H9 (cell line): ENCODE data around the gene FASTKD3. TPM values are rescaled to one million over a fixed set of nuclear protein-coding genes. Genes with fewer than 3 reads are reported as not detected.

ENCODE experiments used
- DNase-seq: peaks from one replicate; pipeline ENCODE4 v3.0.0-alpha.2; 2017
- H2AFZ ChIP-seq: one replicate; pipeline ENCODE4 v1.6.1; 2013; ENCODE audit warnings: mild to moderate bottlenecking, low read length, control low read depth, moderate library complexity
- H2AK5ac ChIP-seq: 2 replicates; pipeline ENCODE4 v1.6.1; 2013; ENCODE audit warnings: low read length, control low read depth, mixed read lengths; ENCODE audit not compliant: insufficient read length
- H2BK120ac ChIP-seq: one replicate; pipeline ENCODE4 v1.6.1; 2013; ENCODE audit warnings: low read depth, mild to moderate bottlenecking, low read length, control low read depth, inconsistent platforms; ENCODE audit not compliant: poor library complexity, severe bottlenecking
- H2BK12ac ChIP-seq: 2 replicates; pipeline ENCODE4 v1.6.1; 2013; ENCODE audit warnings: low read length, control low read depth, mixed read lengths, low read depth; ENCODE audit not compliant: insufficient read length
- H2BK15ac ChIP-seq: 2 replicates; pipeline ENCODE4 v1.6.1; 2013; ENCODE audit warnings: low read depth, low read length, control low read depth
- H2BK20ac ChIP-seq: one replicate; pipeline ENCODE4 v1.6.1; 2013; ENCODE audit warnings: low read depth, mild to moderate bottlenecking, low read length, control low read depth, inconsistent platforms; ENCODE audit not compliant: poor library complexity, severe bottlenecking
- H2BK5ac ChIP-seq: 2 replicates; pipeline ENCODE4 v1.6.1; 2013; ENCODE audit warnings: low read length, control low read depth, mixed read lengths; ENCODE audit not compliant: insufficient read length
- H3K14ac ChIP-seq: 2 replicates; pipeline ENCODE4 v1.6.1; 2013; ENCODE audit warnings: low read length, control low read depth; ENCODE audit not compliant: insufficient read depth
- H3K18ac ChIP-seq: 2 replicates; pipeline ENCODE4 v1.6.1; 2013; ENCODE audit warnings: low read depth, mild to moderate bottlenecking, mixed read lengths, low read length, control low read depth; ENCODE audit not compliant: insufficient read length
- H3K23ac ChIP-seq: 2 replicates; pipeline ENCODE4 v1.6.1; 2013; ENCODE audit warnings: low read length, control low read depth, mixed read lengths, low read depth; ENCODE audit not compliant: insufficient read length
- H3K23me2 ChIP-seq: 2 replicates; pipeline ENCODE4 v1.6.1; 2013; ENCODE audit warnings: low read depth, mild to moderate bottlenecking, mixed read lengths, low read length, control low read depth; ENCODE audit not compliant: insufficient read length, poor library complexity, severe bottlenecking
- H3K27ac ChIP-seq: 2 replicates; pipeline ENCODE4 v1.5.1; 2013; ENCODE audit warnings: low read length, control low read depth, mixed read lengths, low read depth; ENCODE audit not compliant: insufficient read length
- H3K27me3 ChIP-seq: 2 replicates; pipeline ENCODE4 v1.6.1; 2013; ENCODE audit warnings: low read length, control low read depth, inconsistent platforms; ENCODE audit not compliant: insufficient read depth
- H3K4ac ChIP-seq: 2 replicates; pipeline ENCODE4 v1.6.1; 2013; ENCODE audit warnings: low read depth, mild to moderate bottlenecking, control low read depth, inconsistent platforms, low read length, moderate library complexity
- H3K4me1 ChIP-seq: 2 replicates; pipeline ENCODE4 v1.6.1; 2013; ENCODE audit warnings: low read length, control low read depth, inconsistent platforms; ENCODE audit not compliant: insufficient read depth
- H3K4me2 ChIP-seq: 2 replicates; pipeline ENCODE4 v1.6.1; 2013; ENCODE audit warnings: low read length, control low read depth, mixed read lengths; ENCODE audit not compliant: insufficient read length, insufficient read depth
- H3K56ac ChIP-seq: 2 replicates; pipeline ENCODE4 v1.6.1; 2013; ENCODE audit warnings: low read depth, mild to moderate bottlenecking, mixed read lengths, low read length, control low read depth; ENCODE audit not compliant: insufficient read length
- H3K79me1 ChIP-seq: 2 replicates; pipeline ENCODE4 v1.6.1; 2013; ENCODE audit warnings: low read depth, mild to moderate bottlenecking, moderate library complexity, low read length, control low read depth, inconsistent platforms; ENCODE audit not compliant: insufficient read depth, poor library complexity, severe bottlenecking
- H3K79me2 ChIP-seq: 2 replicates; pipeline ENCODE4 v1.6.1; 2013; ENCODE audit warnings: low read length, control low read depth, inconsistent platforms; ENCODE audit not compliant: insufficient read depth
- H3K9ac ChIP-seq: 2 replicates; pipeline ENCODE4 v1.6.1; 2013; ENCODE audit warnings: low read length, control low read depth, mixed read lengths; ENCODE audit not compliant: insufficient read length; ENCODE audit errors: extremely low read depth
- H3K9me3 ChIP-seq: one replicate; pipeline ENCODE4 v1.6.1; 2013; ENCODE audit warnings: low read depth, low read length, inconsistent platforms; ENCODE audit not compliant: control insufficient read depth
- H3T11ph ChIP-seq: one replicate; pipeline ENCODE4 v1.6.1; 2013; ENCODE audit warnings: mild to moderate bottlenecking, low read length, control low read depth, inconsistent platforms
- H4K20me1 ChIP-seq: one replicate; pipeline ENCODE4 v1.6.1; 2013; ENCODE audit not compliant: control insufficient read depth, insufficient read length, insufficient read depth
- H4K5ac ChIP-seq: 2 replicates; pipeline ENCODE4 v1.6.1; 2013; ENCODE audit warnings: low read depth, mild to moderate bottlenecking, mixed read lengths, low read length, control low read depth; ENCODE audit not compliant: insufficient read length
- H4K8ac ChIP-seq: replicated peaks from 2 replicates; pipeline ENCODE4 v1.6.1; 2013; ENCODE audit warnings: low read length, control low read depth, mixed read lengths, low read depth; ENCODE audit not compliant: insufficient read length
- H4K91ac ChIP-seq: 2 replicates; pipeline ENCODE4 v1.6.1; 2013; ENCODE audit warnings: low read depth, mild to moderate bottlenecking, moderate library complexity, mixed read lengths, low read length, control low read depth; ENCODE audit not compliant: insufficient read length
- H3K27ac Mint-ChIP-seq, 3 experiments: 2 replicates in 2 of 3; 3 replicates in 1 of 3; pipeline ENCODE4 v1.8.0; 2020 to 2021; ENCODE audit warnings: mixed read lengths in 3 of 3, mild to moderate bottlenecking in 1 of 3, moderate library complexity in 1 of 3
- H3K27me3 Mint-ChIP-seq: 2 replicates; pipeline ENCODE4 v1.8.0; 2021; ENCODE audit warnings: low read depth, mild to moderate bottlenecking, moderate library complexity, mixed read lengths
- H3K36me3 Mint-ChIP-seq, 3 experiments: 2 replicates in 2 of 3; 3 replicates in 1 of 3; pipeline ENCODE4 v1.8.0; 2020 to 2021; ENCODE audit warnings: low read depth in 3 of 3, mixed read lengths in 3 of 3; ENCODE audit not compliant: insufficient read depth in 1 of 3
- H3K4me1 Mint-ChIP-seq, 2 experiments: 2 replicates each; pipeline ENCODE4 v1.8.0; 2020; ENCODE audit warnings: mixed read lengths in 2 of 2
- H3K4me3 Mint-ChIP-seq, 2 experiments: 2 replicates in 1 of 2; 3 replicates in 1 of 2; pipeline ENCODE4 v1.8.0; 2020 to 2021; ENCODE audit warnings: mild to moderate bottlenecking in 2 of 2, mixed read lengths in 2 of 2, moderate library complexity in 1 of 2
- H3K9me3 Mint-ChIP-seq, 2 experiments: 2 replicates in 1 of 2; 3 replicates in 1 of 2; pipeline ENCODE4 v1.8.0; 2020; ENCODE audit warnings: mild to moderate bottlenecking in 2 of 2, mixed read lengths in 2 of 2, moderate library complexity in 1 of 2
- CTCF ChIP-seq: fragments of 200-600 bp; sonication (generic); conservative IDR thresholded peaks from 3 replicates; pipeline ENCODE4 v1.8.0; 2021; ENCODE audit warnings: antibody characterized with exemption, mild to moderate bottlenecking
- WGBS: extraction: QIAGEN DNeasy Blood & Tissue Kit; methylation state at CpG from one replicate; pipeline ENCODE4 v1.1.7; 2013; ENCODE audit warnings: missing lambda C conversion rate, low lambda C conversion rate, mixed read lengths; ENCODE audit not compliant: insufficient read length; ENCODE audit errors: extremely low coverage; 5-methylcytosine and 5-hydroxymethylcytosine counted together
- total RNA-seq: library from RNA; stranded (reverse); gene quantifications from 2 replicates; pipeline ENCODE4 v1.2.1, GENCODE V29; 2021

The FASTKD3 gene
- total RNA-seq, 1 experiment from 2014 or later, result 15.0 TPM

GRCh38 chr5:7813007-7813406 lies 55.8 kb downstream of the FASTKD3 start:
- WGBS, result no CpG with 5 or more reads among the region's 2 CpGs
- Mint-ChIP-seq H3K27me3 (no peaks in the 10 kb centered on the region), H3K4me1 (peaks cover 27% of the 10 kb centered on the region in 2 experiments), H3K9me3 (no peaks in the 10 kb centered on the region), H3K36me3 (peaks cover 3 to 8% (median 7%) of the 10 kb centered on the region in 3 experiments; a peak in 4 of 7 replicates), H3K4me3 (no peak overlapping the region), H3K27ac (peak overlapping the region in 1 of 3 experiments; percentile 54; a peak in 1 of 7 replicates)
- Histone ChIP-seq H3K79me2 (no peaks in the 10 kb centered on the region), H2BK15ac (no peak overlapping the region), H2BK20ac (no peak overlapping the region), H3K27ac (no peak overlapping the region), H3K14ac (no peak overlapping the region), H3K4me1 (0 out of 2 replicates have a peak, but pooled peaks cover 2% of the 10 kb centered on the region), H3K79me1 (no peaks in the 10 kb centered on the region), H3K23me2 (no peaks in the 10 kb centered on the region), H3K9me3 (no peaks in the 10 kb centered on the region), H3K18ac (no peak overlapping the region), H4K20me1 (no peaks in the 10 kb centered on the region), H3K9ac (no peak overlapping the region), H4K5ac (no peak overlapping the region), H4K8ac (no peak overlapping the region), H3T11ph (no peak overlapping the region), H2AFZ (no peak overlapping the region), H3K4me2 (no peak overlapping the region), H3K4ac (no peak overlapping the region), H3K27me3 (no peaks in the 10 kb centered on the region), H3K23ac (no peak overlapping the region), H4K91ac (no peak overlapping the region), H3K56ac (no peak overlapping the region), H2BK12ac (no peak overlapping the region), H2BK120ac (no peak overlapping the region), H2BK5ac (no peak overlapping the region), H2AK5ac (no peak overlapping the region)
- no peak for TF ChIP-seq CTCF
- DNase-seq, result no peak
